Measurements from ENCODE around the gene TM2D3.

The TM2D3 gene

GRCh38 chr15:101599091-101599490 is 53.1 kb downstream of the TM2D3 start:
- DNase-seq, result no peak

DNA sequence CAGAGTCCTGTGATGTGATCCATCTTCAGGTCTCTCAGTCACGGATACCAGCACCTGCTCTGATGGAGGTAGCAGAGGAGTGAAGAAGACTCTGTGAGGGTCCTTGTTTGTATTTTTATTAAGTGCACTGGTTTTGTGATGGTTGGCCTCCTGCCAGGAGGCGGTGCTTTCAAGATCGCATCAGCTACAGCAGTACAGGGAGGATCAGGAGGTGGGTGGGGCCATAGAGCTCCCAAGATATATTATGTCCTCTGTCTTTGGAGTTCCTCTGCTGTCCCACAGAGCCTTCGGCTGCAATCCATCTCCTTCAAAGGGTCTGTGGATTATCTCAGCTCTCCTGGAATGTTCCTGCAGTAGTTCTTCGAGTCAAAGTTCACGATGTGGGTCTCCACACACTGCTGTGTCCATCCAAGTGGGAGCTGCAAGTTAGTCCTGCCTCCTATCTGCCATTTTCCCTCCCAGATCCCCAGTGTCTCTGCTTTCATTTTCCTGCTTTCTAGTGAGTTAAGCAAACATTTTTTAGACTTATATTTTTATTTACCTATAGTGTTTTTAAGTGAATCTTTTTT is 54.7 kb downstream of the TM2D3 start:
- no peak for DNase-seq

DNA sequence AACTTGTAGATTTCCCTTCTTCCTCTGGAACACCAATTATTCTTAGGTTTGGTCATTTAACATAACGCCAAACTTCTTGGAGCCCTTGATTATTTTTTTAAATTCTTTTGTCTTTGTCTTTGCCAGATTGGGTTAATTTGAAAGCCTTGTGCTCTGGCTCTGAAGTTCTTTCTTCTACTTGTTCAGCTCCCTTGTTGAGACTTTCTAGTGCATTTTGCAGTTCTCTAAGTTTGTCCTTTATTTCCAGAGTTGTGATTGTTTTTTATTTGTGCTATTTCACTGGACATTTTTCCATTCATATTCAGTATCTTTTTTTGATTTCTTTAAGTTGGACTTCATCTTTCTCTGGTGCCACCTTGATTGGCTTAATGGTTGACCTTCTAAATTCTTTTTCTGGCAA is 55.5 kb downstream of the TM2D3 start:
- no peak for DNase-seq

Data from NCI-H1417 treated with DMSO at 0.1 percent for 48 hours (cell line).